ENCODE results near the gene ADRA1B. TPM values are rescaled to one million over a fixed set of nuclear protein-coding genes. Genes with fewer than 3 reads are reported as not detected.

ADRA1B gene
- total RNA-seq, 1 experiment from 2014 or later = not detected

- H3K79me2 ChIP-seq (ENCODE audit: insufficient read depth, low read length) = no peaks in the 10 kb centered on the region
- no peak overlapping the region for H4K5ac ChIP-seq (ENCODE audit: insufficient read length, low read depth, low read length)
- no peak overlapping the region for H3K4me2 ChIP-seq (ENCODE audit: insufficient read depth, insufficient read length, low read length)
- no peaks in the 10 kb centered on the region for H3K4me1 ChIP-seq (ENCODE audit: insufficient read depth, low read length)
- peaks cover 19 to 25% of the 10 kb centered on the region in 2 experiments for H3K4me1 Mint-ChIP-seq
- no peak overlapping the region for H3K4me3 Mint-ChIP-seq
- H2AK5ac ChIP-seq (ENCODE audit: insufficient read length, low read length) = no peak overlapping the region
- H4K20me1 ChIP-seq (ENCODE audit: control insufficient read depth, insufficient read depth, insufficient read length) = no peaks in the 10 kb centered on the region
- DNase-seq = no peak
- TF ChIP-seq CTCF (conservative IDR thresholded peaks at IDR 0.05) = no peak
- no peak overlapping the region for H3K18ac ChIP-seq (ENCODE audit: insufficient read length, low read depth, low read length)
- H2BK20ac ChIP-seq (ENCODE audit: low read depth, low read length, poor library complexity, severe bottlenecking) = no peak overlapping the region
- no peak overlapping the region for H4K8ac ChIP-seq (replicated peaks; ENCODE audit: insufficient read length, low read depth, low read length)
- peaks cover 3% of the 10 kb centered on the region for H3K23me2 ChIP-seq (ENCODE audit: insufficient read length, low read depth, low read length, poor library complexity, severe bottlenecking)
- peaks cover 2% of the 10 kb centered on the region; the same call in 1 of the 2 replicates for H3K27me3 ChIP-seq (ENCODE audit: insufficient read depth, low read length)
- no peak overlapping the region for H2BK15ac ChIP-seq (ENCODE audit: low read depth, low read length)
- H2BK12ac ChIP-seq (ENCODE audit: insufficient read length, low read depth, low read length) = no peak overlapping the region
- no peak overlapping the region for H3K56ac ChIP-seq (ENCODE audit: insufficient read length, low read depth, low read length)
- H3K27me3 Mint-ChIP-seq (ENCODE audit: low read depth) = peaks cover 26% of the 10 kb centered on the region
- no CpG with 5 or more reads among the region's 2 CpGs for WGBS (ENCODE audit: extremely low coverage, insufficient read length, low lambda C conversion rate)
- H3K23ac ChIP-seq (ENCODE audit: insufficient read length, low read depth, low read length) = no peak overlapping the region
- no peak overlapping the region for H3T11ph ChIP-seq (ENCODE audit: low read length)
- H3K9me3 ChIP-seq (ENCODE audit: control insufficient read depth, low read depth, low read length) = no peaks in the 10 kb centered on the region
- no peak overlapping the region for H2AFZ ChIP-seq (ENCODE audit: low read length)
- H2BK120ac ChIP-seq (ENCODE audit: low read depth, low read length, poor library complexity, severe bottlenecking) = no peak overlapping the region
- H3K27ac Mint-ChIP-seq = no peak overlapping the region
- H3K36me3 Mint-ChIP-seq (ENCODE audit: insufficient read depth in 1 of 3, low read depth in 3 of 3) = no peaks in the 10 kb centered on the region
- no peak overlapping the region for H4K91ac ChIP-seq (ENCODE audit: insufficient read length, low read depth, low read length)
- H3K79me1 ChIP-seq (ENCODE audit: insufficient read depth, low read depth, low read length, poor library complexity, severe bottlenecking) = no peaks in the 10 kb centered on the region
- H3K27ac ChIP-seq (ENCODE audit: insufficient read length, low read depth, low read length) = no peak overlapping the region
- H3K9me3 Mint-ChIP-seq = no peaks in the 10 kb centered on the region
- no peak overlapping the region for H3K14ac ChIP-seq (ENCODE audit: insufficient read depth, low read length)
- no peak overlapping the region for H3K9ac ChIP-seq (ENCODE audit: extremely low read depth, insufficient read length, low read length)
- H3K4ac ChIP-seq (ENCODE audit: low read depth, low read length) = no peak overlapping the region
- H2BK5ac ChIP-seq (ENCODE audit: insufficient read length, low read length) = no peak overlapping the region
Measured at GRCh38 chr5:159910843-159911229, 5.4 kb upstream of the ADRA1B start.
